DLD1 (cell line): ENCODE results near the gene ANAPC16.
"Not testable (repeated sequence)": the region's sequence is repeated elsewhere in the genome, so short reads cannot be mapped to it uniquely, and the experiment has no call there.

ENCODE experiments used
- in situ Hi-C: cut with HindIII; loops from 2 replicates; pipeline ENCODE4 v1.10.0; 2017; ENCODE audit warnings: low sequenced_read_pairs

ANAPC16 gene

DNA sequence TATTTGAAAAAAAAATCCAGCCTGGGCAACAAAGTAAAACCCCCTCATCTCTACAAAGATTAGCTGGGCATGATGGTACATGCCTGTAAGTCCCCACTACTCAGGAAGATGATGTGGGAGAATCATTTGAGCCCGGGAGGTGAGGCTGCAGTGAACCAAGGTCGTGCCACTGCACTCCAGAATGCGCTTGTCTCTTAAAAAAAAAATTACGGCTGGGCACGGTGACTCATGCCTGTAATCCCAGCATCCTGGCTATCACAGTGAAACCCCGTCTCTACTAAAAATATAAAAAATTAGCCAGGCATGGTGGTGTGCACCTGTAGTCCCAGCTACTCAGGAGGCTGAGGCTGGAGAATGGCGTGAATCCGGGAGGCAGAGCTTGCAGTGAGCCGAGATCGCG, 4.4 kb upstream of the ANAPC16 start:
- in situ Hi-C loops: not testable (repeated sequence)

DNA sequence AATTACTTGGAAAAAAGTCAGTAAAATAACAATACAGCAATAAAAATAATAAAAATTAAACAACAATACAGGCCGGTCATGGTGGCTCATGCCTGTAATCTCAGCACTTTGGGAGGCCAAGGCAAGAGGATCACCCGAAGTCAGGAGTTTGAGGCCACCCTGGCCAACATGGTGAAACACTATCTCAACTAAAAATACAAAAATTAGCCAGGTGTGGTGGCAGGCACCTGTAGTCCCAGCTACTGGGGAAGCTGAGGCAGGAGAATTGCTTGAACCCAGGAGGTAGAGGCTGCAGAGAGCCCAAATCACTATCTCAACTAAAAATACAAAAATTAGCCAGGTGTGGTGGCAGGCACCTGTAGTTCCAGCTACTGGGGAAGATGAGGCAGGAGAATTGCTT, 4.0 kb upstream of the ANAPC16 start:
- in situ Hi-C loops: not testable (repeated sequence)

- in situ Hi-C loops: no loop called here
Observed at GRCh38 chr10:72218325-72218724, 2.5 kb downstream of the ANAPC16 start.

- in situ Hi-C loops: no loop called here
Observed at GRCh38 chr10:72218726-72219125, 2.9 kb downstream of the ANAPC16 start.

GRCh38 chr10:72219235-72219814, 3.5 kb downstream of the ANAPC16 start:
- in situ Hi-C loops: no loop called here

DNA sequence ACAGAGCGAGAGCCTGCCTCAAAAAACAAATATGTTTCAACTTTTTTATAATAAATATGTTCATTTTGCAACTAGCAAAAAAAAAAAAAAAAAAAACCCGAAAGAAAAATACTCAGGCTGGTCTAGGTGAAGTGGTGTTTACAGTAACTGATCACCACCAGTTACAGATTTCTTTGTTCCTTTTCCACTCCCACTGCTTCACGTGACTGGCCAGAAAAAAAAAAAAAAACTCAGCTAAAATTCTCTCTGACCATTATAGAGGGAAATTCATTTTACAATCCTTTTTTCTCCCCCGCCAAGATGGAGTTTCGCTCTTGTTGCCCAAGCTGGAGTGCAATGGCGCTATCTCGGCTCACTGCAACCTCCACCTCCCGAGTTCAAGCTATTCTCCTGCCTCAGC, 4.8 kb downstream of the ANAPC16 start:
- in situ Hi-C loops: no loop called here

DNA sequence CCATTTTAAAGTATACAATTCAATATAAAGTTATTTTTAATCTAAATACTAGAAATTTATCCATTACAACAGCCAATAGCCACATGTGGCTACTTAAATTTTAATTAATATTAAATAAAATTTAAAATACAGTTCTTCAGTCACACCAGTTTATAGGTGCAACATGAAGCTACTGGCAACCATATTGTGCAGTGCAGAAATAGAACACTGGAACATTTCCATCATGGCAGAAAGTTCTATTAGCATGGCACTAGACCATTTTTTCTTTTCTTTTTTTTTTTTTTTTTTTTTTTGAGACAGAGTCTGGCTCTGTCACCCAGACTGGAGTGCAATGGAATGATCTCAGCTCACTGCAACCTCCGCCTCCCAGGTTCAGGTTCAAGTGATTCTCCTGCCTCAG, 5.5 kb downstream of the ANAPC16 start:
- in situ Hi-C loops: no loop called here

GRCh38 chr10:72223743-72224101, 7.9 kb downstream of the ANAPC16 start:
- in situ Hi-C loops: no loop called here

DNA sequence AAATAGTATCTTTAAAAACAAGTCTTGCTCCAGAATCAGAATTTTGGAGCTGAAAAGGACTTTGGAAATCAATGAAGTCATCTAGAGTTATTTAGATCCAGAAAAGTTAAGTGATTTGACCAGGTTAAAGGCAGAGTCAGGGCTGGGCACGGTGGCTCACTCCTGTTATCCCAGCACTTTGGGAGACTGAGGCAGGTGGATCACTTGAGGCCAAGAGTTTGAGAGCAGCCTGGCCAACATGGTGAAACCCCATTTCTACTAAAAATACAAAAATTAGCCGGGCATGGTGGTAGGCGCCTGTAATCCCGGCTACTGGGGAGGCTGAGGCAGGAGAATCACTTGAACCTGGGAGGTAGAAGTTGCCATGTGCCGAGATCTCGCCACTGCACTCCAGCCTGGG, 8.4 kb downstream of the ANAPC16 start:
- in situ Hi-C loops: not testable (repeated sequence)

- in situ Hi-C loops: no loop called here
Observed at GRCh38 chr10:72226418-72227027, 10.7 kb downstream of the ANAPC16 start.

DNA sequence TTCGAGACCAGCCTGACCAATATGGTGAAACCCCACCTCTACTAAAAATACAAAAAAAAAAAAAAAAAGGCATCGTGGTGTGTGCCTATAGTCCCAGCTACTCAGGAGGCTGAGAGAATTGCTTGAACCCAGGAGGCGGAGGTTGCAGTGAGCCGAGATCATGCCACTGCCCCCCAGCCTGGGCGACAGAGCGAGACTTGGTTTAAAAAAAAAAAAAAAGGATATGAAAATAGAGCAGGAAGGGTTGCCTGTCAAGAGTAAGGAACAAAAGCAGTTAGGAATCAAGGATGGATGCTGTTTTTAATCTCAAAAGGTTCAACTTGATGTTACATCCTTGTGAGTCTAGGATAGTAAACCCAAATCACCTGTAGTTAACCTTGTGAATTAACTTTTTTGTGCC, 12.0 kb downstream of the ANAPC16 start:
- in situ Hi-C loops: no loop called here

GRCh38 chr10:72228318-72228751, 12.5 kb downstream of the ANAPC16 start:
- in situ Hi-C loops: no loop called here

- in situ Hi-C loops: no loop called here
Observed at GRCh38 chr10:72229261-72230251, 13.7 kb downstream of the ANAPC16 start.

- in situ Hi-C loops: no loop called here
Observed at GRCh38 chr10:72233621-72234020, 17.8 kb downstream of the ANAPC16 start.

DNA sequence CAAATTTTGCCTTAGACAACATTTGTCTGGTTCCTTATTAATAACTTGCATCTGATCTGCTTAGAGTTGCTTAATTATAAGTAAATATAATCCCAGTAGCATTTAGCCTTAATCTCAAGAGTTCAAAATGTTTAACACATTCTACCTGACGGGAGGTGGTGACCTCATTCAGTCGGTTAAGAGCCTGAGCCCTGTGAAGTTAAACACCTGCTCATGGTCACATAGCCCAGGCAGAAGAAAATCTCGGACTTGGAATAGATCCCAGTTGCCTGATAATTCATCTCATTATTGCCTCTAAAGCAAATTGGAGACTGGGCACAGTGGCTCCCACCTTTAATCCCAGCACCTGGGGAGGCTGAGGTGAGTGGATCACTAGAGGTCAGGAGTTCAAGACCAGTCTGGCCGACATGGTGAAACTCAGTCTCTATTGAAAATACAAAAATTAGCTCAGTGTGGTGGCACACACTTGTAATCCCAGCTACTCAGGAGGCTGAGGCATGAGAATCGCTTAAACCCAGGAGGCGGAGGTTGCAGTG, 18.8 kb downstream of the ANAPC16 start:
- in situ Hi-C loops: no loop called here

GRCh38 chr10:72235544-72236279, 19.9 kb downstream of the ANAPC16 start:
- in situ Hi-C loops: no loop called here

- in situ Hi-C loops: no loop called here
Observed at GRCh38 chr10:72238392-72239175, 22.8 kb downstream of the ANAPC16 start.

DNA sequence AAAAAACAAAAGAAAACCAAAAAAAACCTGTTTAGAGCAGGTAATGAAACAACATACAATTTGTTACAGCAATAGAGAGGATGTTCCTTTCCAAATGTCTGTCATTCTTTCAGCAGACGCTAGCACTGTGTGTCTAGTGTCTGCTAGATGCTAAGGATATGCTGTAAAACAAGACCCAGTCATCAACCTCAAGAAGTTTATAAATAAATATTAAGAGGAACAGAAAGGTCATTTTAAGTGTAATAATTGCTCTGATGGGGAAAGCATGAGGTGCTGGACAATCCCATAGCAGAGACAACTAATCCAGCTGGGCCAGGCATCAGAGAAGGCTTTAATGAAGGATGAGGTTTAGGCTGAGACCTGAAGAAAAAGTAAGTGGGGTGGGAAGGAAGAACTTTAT, 23.6 kb downstream of the ANAPC16 start:
- in situ Hi-C loops: no loop called here

GRCh38 chr10:72240371-72240770, 24.6 kb downstream of the ANAPC16 start:
- in situ Hi-C loops: no loop called here

DNA sequence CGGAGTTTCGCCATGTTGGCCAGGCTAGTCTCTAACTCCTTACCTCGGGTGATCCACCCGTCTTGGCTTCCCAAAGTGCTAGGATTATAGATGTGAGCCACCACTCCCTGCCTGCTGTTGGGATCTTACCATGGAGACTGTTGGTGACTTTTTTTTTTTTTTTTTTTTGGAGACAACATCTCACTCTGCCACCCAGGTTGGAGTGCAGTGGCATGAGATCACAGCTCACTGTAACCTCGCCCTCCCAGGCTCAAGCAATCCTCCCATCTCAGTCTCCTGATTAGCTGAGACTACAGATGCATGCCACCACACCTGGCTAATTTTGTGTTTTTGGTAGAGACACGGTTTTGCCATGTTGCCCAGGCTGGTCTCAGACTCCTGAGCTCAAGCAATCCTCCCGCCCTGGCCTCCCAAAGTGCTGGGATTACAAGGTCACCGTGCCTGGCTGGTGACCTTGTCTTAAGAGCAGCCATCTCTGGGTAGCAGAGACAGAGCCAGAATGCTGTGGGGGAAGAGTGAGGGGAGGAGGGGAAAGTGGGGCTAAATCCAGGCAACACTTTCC, 26.0 kb downstream of the ANAPC16 start:
- in situ Hi-C loops: no loop called here
